HG03108 (cell line): Measurements from ENCODE around the gene KIAA1958.

Source experiments
- ATAC-seq: cut with Tn5 transposase; IDR thresholded peaks from one replicate; pipeline ENCODE4 v1.9.1; 2021; ENCODE audit warnings: moderate library complexity; ENCODE audit not compliant: unreplicated experiment

Gene KIAA1958

GRCh38 chr9:112486221-112487007 is at the start of gene KIAA1958:
Gene KIAA1958 (plus strand): TSS chr9:112486827. CDS start chr9:112574081, 87,254 bp downstream.
- peak; percentile 91 for ATAC-seq

GRCh38 chr9:112437406-112437805 is 49.2 kb upstream of the KIAA1958 start:
- no peak for ATAC-seq

GRCh38 chr9:112439171-112439570 is 47.5 kb upstream of the KIAA1958 start:
- no peak for ATAC-seq

DNA sequence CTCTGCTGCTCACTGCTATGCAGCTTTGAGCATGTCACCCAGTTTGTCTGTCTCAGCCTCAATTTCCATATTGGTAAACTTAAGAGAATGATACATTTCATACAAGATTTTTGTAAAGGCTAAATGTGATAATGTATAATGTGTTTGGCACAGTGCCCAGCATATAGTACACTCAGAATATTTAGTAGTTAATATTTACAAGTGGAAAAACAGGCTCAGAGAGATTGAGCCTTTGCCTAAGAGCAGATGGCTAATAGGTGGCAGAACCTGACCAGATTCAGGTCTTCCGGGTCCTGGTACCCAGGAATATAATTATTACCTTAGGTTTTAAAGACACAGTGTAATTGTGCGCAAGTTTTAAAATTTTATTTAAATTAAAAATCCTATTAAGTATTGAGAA is 46.8 kb upstream of the KIAA1958 start:
- ATAC-seq: no peak

- ATAC-seq: no peak
Measured at GRCh38 chr9:112443200-112443599, 43.4 kb upstream of the KIAA1958 start.

DNA sequence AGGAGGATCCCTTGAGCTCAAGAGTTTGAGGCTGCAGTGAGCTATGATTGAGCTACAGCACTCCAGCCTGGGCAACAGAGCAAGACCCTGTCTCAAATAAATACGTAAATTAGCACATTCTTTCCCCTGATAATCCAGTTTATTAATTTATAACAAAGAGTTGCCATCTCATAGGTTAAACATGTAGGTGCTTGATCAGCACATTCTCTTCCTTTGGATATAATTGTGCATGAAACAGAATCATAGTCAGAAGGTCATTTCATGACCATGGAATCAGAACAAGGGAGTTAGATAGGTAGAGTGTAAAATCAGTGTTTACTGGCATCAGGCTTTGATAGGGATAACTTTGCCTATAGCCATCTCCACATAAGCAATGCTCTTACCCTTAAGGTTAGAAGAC is 43.0 kb upstream of the KIAA1958 start:
- no peak for ATAC-seq

DNA sequence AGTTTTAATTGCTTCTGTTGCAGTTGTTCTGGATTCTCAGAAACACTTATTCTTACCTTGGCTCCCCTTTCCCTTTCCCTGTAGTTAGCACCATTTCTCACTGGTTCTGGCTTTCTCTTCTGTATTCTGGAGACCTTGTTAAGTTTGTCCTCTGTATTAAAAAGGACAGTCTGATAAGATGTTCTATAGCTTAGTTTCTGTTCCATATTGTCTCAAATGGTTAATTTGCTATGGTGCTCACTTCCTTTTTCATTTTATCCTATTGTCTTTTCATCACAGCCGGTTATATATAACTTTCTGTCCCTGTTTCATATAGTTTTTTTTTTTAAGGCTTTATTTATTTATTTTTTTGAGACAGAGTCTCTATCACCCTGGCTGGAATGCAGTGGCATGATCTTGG is 41.4 kb upstream of the KIAA1958 start:
- ATAC-seq: no peak

DNA sequence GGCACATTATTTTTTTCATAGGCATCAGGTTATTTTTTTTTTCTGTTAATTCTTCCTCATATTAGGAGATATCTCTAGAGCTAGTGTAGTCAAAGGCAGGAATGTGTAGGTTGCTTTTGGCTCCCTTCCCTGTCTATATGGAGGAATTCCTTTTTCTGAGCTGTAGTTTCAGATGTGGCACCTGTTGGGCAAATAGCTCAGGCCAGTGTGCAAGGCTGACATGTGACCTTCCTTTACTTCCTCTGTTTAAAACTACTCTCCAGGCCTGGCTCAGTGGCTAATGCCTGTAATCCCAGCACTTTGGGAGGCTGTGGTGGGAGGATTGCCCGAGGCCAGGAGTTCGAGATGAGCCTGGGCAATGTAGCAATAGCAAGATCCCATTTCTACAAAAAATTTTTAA is 40.5 kb upstream of the KIAA1958 start:
- no peak for ATAC-seq

GRCh38 chr9:112446526-112446925 is 40.1 kb upstream of the KIAA1958 start:
- ATAC-seq: no peak

DNA sequence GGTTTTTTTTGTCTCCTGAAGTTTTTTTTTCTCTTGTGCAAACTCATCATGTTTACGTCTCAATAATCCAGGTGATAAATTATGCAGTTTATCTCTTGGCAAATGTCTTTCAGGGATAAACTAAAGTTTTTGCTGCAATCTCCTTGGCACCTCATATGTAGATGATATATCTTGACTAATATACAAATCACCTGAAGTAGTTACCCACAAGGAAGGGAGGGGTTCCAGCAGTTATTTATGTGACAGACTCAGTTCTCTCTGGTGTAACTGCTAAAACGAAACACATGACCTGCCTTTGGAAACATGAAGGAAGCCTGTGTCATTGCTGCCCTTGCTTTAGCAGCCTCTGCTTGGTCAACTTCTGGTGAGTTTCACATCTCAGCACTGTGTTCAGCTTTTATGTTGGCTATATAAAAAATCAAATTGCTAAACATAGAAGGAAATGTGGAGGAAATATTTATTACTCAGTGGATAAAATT is 39.3 kb upstream of the KIAA1958 start:
- ATAC-seq: no peak

DNA sequence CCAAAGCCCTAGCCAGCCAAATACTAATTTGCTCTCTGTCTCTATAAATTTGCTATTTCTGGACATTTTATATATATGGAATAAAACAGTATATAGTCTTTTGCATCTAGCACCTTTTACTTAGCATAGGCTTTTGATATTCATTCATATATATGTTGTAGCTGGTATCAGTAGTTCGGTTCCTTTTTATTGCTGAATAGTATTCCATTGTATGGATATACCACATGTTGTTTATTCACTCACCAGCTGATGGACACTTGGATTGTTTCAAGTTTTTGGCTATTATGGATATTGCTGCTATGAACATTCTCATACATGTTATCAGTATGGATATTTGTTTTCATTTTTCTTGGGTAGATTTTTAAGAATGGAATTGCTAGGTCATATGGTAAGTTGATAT is 23.8 kb upstream of the KIAA1958 start:
- no peak for ATAC-seq

GRCh38 chr9:112465352-112465751 is 21.3 kb upstream of the KIAA1958 start:
- ATAC-seq: no peak

DNA sequence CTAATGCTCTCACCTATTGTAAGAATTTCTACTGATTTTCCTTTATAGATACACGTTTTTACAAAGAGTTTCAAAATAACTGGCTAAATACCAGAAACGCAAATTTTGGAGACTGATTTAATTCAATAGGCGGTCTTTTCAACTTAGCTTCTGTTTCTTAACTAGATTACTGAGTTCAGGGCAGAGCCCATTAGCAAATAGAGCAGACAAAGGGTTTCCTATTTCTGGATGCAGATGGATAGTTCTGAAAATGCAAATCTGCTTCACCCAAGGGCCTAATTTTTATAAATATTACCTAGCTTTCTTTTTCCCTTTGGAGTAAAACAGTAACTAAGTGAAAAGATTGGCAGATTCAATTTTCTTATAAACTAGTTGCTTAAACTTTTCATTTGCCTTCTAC is 13.6 kb upstream of the KIAA1958 start:
- no peak for ATAC-seq

DNA sequence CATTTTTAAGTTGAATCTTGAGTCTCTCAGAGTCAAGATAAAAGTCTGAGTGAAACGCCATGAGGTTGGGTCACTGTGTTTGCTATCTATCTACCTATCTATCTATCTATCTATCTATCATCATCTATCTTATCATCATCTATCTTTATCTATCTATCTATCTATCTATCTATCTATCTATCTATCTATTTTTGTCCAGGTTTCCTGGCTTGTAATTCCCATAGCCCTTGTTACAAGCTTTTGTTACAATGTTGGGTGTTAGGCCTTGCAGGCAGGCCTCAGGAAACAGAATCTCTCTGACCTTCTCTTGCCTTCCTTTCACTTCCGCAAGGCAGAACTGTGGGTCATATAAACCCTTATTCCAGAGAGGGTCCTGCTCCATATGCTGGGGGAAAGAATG is 12.6 kb upstream of the KIAA1958 start:
- ATAC-seq: no peak

GRCh38 chr9:112475318-112475717 is 11.3 kb upstream of the KIAA1958 start:
- ATAC-seq: no peak

GRCh38 chr9:112477330-112477729 is 9.3 kb upstream of the KIAA1958 start:
- ATAC-seq: no peak

DNA sequence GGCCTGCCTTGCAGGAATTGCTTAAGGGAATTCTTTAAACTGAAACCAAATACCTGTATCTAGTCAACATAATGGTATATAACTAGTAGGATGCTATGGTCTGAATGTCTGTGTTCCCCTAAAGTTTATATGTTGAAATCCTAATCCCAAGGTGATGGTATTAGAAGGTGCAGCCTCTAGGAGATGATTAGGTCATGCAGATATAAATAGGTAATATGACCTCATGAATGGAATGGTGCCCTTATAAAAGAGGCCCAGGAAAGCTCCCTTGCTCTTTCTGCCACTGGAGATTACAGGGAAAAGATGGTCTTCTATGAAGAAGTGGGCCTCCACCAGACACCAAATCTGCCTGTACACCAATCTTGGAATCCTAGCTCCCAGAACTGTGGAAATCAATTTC is 7.4 kb upstream of the KIAA1958 start:
- ATAC-seq: no peak

GRCh38 chr9:112484607-112485006 is 2.0 kb upstream of the KIAA1958 start:
- no peak for ATAC-seq

DNA sequence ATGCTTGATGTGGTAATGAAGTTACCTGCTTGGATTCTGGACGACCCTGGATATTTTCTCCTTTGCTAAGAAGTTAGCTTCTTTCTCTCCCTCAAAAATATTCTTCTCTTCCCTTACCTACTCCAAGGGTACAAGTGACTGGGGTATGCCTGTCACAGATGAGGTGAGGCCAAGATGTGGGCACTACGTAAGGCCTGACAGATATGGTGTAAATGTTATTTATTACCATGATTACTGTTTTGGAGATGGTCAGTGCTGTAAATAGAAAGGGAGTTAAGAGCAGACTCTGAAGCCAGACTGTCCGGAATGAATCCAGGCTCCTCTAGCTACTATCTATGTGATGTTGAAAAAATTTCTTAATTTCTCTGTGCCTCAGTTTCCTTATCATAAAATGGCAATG is 1.1 kb upstream of the KIAA1958 start:
- ATAC-seq: no peak

GRCh38 chr9:112487008-112487798 is 576 bp downstream of the KIAA1958 start:
- ATAC-seq: peak; percentile 40

GRCh38 chr9:112487799-112488340 is 1.2 kb downstream of the KIAA1958 start:
- no peak for ATAC-seq

DNA sequence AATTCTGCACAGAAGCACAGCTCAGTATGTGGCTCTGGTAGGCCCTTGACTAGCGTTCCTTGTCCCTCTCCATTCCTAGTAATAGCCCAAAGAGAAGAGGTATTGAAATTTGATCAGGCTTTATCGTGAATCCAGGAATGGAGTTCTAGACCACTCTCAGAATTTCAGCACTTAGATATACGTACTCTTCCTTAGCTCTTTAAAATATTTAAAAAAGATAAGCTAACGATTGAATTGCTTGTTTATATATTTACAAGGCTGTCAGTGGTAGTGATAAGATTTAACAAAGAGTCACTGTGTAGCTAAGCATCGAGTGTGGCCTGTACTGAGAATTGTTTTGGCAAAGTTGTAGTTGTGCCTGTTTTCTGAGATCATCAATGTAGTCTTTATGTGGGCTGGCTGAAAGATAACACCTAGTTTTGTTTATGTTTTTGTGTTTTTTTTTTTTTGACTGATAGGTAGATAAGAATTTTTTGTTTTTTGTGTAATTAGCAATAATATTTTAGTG is 2.5 kb downstream of the KIAA1958 start:
- ATAC-seq: no peak
